ENCODE measurements around the gene DCUN1D3. TPM values are rescaled to one million over a fixed set of nuclear protein-coding genes. Genes with fewer than 3 reads are reported as not detected.

Gene DCUN1D3
- total and polyA plus RNA-seq, 8 donors, result 3.7 to 7.7 (median 6.5) TPM

DNA sequence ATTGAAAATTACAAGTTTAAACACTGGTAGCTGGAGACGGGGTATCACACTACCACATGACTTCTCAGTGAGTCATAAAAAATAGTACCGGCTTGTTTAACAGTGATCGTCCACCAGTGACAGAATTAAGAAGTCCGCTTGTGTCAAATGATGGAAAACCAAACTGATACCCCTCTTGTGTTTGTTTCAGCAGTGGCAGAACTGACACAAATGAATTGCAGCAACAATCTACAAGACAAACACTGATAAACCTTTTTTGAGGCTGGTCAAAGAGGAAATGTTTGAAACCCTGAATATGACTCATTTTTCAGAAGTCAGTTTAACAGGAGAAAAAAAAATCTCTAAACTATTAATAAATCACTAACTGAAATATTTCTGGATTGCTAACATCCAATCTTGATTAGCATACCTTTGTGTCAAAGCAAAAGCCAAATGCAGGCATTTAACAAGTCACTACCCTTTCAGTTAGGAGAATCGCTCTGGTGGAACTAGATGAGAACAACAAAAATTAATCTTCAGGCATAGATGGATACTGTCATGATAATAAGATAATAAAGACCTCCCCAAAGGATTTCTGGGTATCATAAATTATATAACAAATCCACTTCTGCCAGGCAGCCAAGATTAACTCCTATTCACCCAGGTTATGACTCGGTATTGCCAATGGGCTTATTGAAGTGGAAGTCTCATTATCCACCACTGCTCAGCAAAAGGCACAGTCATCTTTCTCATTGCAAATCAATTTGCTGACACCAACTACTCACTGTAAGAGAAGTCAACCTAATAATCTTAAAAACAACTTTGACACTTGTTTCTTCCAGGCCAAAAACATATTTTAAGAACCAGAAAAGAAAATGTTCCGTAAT, 20.8 kb downstream of the DCUN1D3 start:
- FAIRE-seq (no peak), ATAC-seq (peak; percentile 63 to 73 (median 68)), DNase-seq (no peak)
- TF ChIP-seq, protein P1, sequence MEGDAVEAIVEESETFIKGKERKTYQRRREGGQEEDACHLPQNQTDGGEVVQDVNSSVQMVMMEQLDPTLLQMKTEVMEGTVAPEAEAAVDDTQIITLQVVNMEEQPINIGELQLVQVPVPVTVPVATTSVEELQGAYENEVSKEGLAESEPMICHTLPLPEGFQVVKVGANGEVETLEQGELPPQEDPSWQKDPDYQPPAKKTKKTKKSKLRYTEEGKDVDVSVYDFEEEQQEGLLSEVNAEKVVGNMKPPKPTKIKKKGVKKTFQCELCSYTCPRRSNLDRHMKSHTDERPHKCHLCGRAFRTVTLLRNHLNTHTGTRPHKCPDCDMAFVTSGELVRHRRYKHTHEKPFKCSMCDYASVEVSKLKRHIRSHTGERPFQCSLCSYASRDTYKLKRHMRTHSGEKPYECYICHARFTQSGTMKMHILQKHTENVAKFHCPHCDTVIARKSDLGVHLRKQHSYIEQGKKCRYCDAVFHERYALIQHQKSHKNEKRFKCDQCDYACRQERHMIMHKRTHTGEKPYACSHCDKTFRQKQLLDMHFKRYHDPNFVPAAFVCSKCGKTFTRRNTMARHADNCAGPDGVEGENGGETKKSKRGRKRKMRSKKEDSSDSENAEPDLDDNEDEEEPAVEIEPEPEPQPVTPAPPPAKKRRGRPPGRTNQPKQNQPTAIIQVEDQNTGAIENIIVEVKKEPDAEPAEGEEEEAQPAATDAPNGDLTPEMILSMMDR (IDR thresholded peaks at IDR 0.05), result no peak
- Histone ChIP-seq H3K27me3 (no peaks in the 10 kb centered on the region), H3K36me3 (no peaks in the 10 kb centered on the region), H3K27ac (peak overlapping the region in 3 of 4 donors; percentile 19 to 72 (median 59)), H3K9me3 (no peaks in the 10 kb centered on the region), H3K4me3 (no peak overlapping the region), H3K4me1 (peaks cover 44 to 54% (median 46%) of the 10 kb centered on the region in 3 donors)
- 25 to 29% methylated on average over 7 of the region's 7 CpGs for WGBS, 2 donors
- intact Hi-C loops (cut with DNase I), result no loop called here

DNA sequence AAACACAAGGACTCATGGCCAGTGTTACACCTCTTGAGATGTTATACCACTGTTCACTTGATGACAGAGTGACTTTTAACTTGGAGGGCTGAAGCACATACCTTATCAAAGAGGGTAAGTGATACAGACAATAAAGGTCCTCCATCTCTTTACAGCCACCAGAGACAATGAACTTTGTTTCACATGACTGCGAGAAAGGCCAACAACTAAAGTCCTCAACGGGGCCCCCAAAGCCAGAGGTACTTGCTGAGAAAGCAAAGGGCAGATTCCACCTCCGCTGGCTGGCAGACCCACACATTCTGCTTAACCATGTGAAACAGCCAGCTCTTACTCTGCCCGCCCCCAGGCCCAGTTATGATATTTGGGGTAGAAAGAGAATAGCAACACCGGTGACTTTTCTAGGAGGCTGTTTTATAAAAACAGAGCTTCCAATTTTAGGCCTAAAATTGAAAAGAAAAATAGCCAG, 21.4 kb downstream of the DCUN1D3 start:
- Histone ChIP-seq H3K9me3 (no peaks in the 10 kb centered on the region), H3K36me3 (no peaks in the 10 kb centered on the region), H3K4me3 (no peak overlapping the region), H3K27ac (peak overlapping the region in 3 of 4 donors; percentile 19 to 72 (median 59)), H3K27me3 (no peaks in the 10 kb centered on the region), H3K4me1 (peaks cover 40 to 48% (median 41%) of the 10 kb centered on the region in 3 donors)
- DNase-seq (no peak), ATAC-seq (no peak), FAIRE-seq (no peak)
- 68 to 73% methylated on average over 5 of the region's 5 CpGs for WGBS, 2 donors
- intact Hi-C loops (cut with DNase I), result no loop called here
- TF ChIP-seq, protein P1 (IDR thresholded peaks at IDR 0.05), result no peak

DNA sequence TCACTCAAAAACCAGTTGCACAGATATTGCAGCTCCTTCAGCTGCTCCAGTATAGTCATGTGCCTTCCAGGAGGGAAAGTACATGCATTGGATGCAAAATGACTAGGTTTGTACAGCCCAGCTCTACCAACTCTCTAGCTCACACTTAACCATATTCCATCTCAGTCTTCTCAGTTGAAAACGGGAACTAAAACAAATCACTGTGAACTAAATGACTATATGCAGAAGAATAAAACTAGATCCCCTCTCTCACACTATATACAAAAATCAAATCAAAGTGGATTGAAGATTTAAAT, 24.9 kb downstream of the DCUN1D3 start:
- DNase-seq (no peak), ATAC-seq (no peak), FAIRE-seq (no peak)
- TF ChIP-seq, protein P1 (IDR thresholded peaks at IDR 0.05), result no peak
- Histone ChIP-seq H3K27ac (no peak overlapping the region), H3K27me3 (no peaks in the 10 kb centered on the region), H3K9me3 (no peaks in the 10 kb centered on the region), H3K36me3 (no peaks in the 10 kb centered on the region), H3K4me3 (no peak overlapping the region), H3K4me1 (peaks cover 25 to 32% (median 32%) of the 10 kb centered on the region in 3 donors)
- 89 to 92% methylated on average over 1 of the region's 1 CpG for WGBS, 2 donors
- intact Hi-C loops (cut with DNase I), result no loop called here

DNA sequence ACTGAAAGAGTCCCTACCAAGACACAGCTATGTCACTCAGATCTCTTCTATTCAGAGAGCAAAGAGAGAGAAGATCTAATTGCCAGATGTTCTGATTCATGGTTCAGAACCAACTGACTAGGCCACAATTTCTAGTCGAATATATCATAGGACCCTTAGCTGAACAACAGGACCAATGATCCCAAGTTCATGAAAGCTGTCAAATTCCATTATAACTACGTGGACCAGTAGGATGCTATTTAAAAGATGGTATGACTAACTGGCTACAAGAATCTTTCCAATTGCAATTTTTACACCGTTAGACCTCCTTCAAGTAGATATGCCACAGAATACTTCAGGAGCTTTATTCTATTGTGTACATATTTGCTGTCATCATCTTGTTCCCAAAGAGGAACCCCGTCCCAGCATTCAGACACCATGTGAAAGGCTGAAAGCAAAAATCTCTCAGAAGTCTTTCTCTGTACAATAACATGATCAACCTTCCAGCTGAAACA, 26.0 kb downstream of the DCUN1D3 start:
- Histone ChIP-seq H3K4me3 (no peak overlapping the region), H3K27me3 (no peaks in the 10 kb centered on the region), H3K36me3 (no peaks in the 10 kb centered on the region), H3K27ac (no peak overlapping the region), H3K4me1 (peaks cover 18 to 24% (median 23%) of the 10 kb centered on the region in 3 donors), H3K9me3 (no peaks in the 10 kb centered on the region)
- TF ChIP-seq, protein P1 (IDR thresholded peaks at IDR 0.05), result no peak
- ATAC-seq, result no peak
- intact Hi-C loops (cut with DNase I), result no loop called here
- no peak for FAIRE-seq
- DNase-seq, result no peak
- 90 to 93% methylated on average over 4 of the region's 4 CpGs for WGBS, 2 donors

DNA sequence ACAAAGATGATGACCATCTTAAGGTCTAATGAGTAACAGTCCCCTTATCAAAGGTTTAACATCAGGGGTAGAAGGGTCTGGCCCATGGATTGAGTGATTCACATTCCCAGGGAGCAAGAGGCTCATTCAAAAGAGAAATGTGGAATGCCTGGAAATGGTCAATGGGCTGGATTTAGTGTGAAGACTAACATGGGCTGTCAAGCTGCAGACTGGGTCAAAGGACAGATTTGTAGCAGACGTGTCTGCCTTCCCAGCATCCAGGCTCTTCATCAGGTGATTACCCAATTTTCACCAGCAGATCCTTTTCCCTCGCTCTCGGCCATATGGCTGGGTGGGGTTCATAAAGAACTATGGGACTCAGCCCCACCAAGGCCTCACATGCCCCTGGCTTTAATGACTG, 26.8 kb downstream of the DCUN1D3 start:
- intact Hi-C loops (cut with DNase I), result no loop called here
- ATAC-seq (no peak), FAIRE-seq (no peak), DNase-seq (no peak)
- no peaks in the 10 kb centered on the region for H3K27me3 ChIP-seq
- H3K27ac ChIP-seq, result no peak overlapping the region
- TF ChIP-seq, protein P1 (IDR thresholded peaks at IDR 0.05), result no peak
- 94% methylated on average over 3 of the region's 3 CpGs for whole genome bisulfite sequencing, 2 donors
- peaks cover 18 to 23% (median 20%) of the 10 kb centered on the region in 3 donors for H3K4me1 ChIP-seq
- H3K36me3 ChIP-seq, result no peaks in the 10 kb centered on the region
- no peak overlapping the region for H3K4me3 ChIP-seq
- H3K9me3 ChIP-seq, result no peaks in the 10 kb centered on the region
